H1 (cell line): ENCODE data around the gene CCIN. TPM values are rescaled to one million over a fixed set of nuclear protein-coding genes. Genes with fewer than 3 reads are reported as not detected.
A peak's percentile ranks its signal among the peaks of the same experiment; 100 is the strongest.

Experiments
- BCL11A ChIP-seq, 2 experiments: IDR thresholded peaks; one replicate each; pipeline ENCODE4 v1.6.1; 2011; ENCODE audit warnings: low read depth in 2 of 2, low read length in 2 of 2, mild to moderate bottlenecking in 2 of 2
- BRCA1 ChIP-seq: IDR thresholded peaks from 2 replicates; pipeline ENCODE4 v1.6.1; 2012; ENCODE audit warnings: low read depth, low read length, improper control_type of control experiment
- CREB1 ChIP-seq: IDR thresholded peaks from 2 replicates; pipeline ENCODE4 v1.6.1; 2012; ENCODE audit warnings: inconsistent platforms
- EP300 ChIP-seq, 2 experiments: IDR thresholded peaks; 1 replicate in 1 of 2; 2 replicates in 1 of 2; pipeline ENCODE4 v1.6.1; 2011 to 2012; ENCODE audit warnings: low read depth in 2 of 2, low read length in 2 of 2, mild to moderate bottlenecking in 2 of 2, borderline replicate concordance in 1 of 2, inconsistent platforms in 1 of 2, moderate library complexity in 1 of 2
- GTF2F1 ChIP-seq: IDR thresholded peaks from 2 replicates; pipeline ENCODE4 v1.6.1; 2012; ENCODE audit warnings: low read depth, low read length, improper control_type of control experiment, borderline replicate concordance
- PHF8 ChIP-seq: fragments of 200-600 bp; sonication (generic); conservative IDR thresholded peaks from 2 replicates; pipeline ENCODE4 v1.7.1; 2012; ENCODE audit warnings: low read depth, mild to moderate bottlenecking, inconsistent platforms, low read length, moderate library complexity
- SP1 ChIP-seq: IDR thresholded peaks from 2 replicates; pipeline ENCODE4 v1.6.1; 2011; ENCODE audit warnings: low read depth, low read length
- TAF1 ChIP-seq: IDR thresholded peaks from 2 replicates; pipeline ENCODE4 v1.6.1; 2011; ENCODE audit warnings: mild to moderate bottlenecking, low read depth, low read length
- TBP ChIP-seq: IDR thresholded peaks from 2 replicates; pipeline ENCODE4 v1.6.1; 2011; ENCODE audit warnings: low read depth, low read length, improper control_type of control experiment
- TEAD4 ChIP-seq: IDR thresholded peaks from 2 replicates; pipeline ENCODE4 v1.6.1; 2012; ENCODE audit warnings: low read depth, low read length, inconsistent platforms, mixed read lengths
- polyA plus RNA-seq, 7 experiments: library from polyadenylated mRNA; depleted of rRNA in 3 of 7; stranded (reverse) in 5 of 7; unstranded in 2 of 7; fragments of >200 nt in 5 of 7; fragments of 200-250 nt in 2 of 7; gene quantifications; 1 replicate in 5 of 7; 2 replicates in 1 of 7; 4 replicates in 1 of 7; pipeline versions ENCODE4 v1.2.1 to v1.2.3, GENCODE V29; 2011 to 2013; ENCODE audit warnings: missing spikeins in 2 of 7, mixed read lengths in 2 of 7
- total RNA-seq: library from RNA; stranded (reverse); fragmentation: NEBNext Ultra II Directional; extraction: Animal tissue kit (Norgen Biotek cat#: 25700); gene quantifications from 2 replicates; pipeline ENCODE4 v1.2.1, GENCODE V29; 2021
- TF ChIP-seq, protein P1 (sequence below): fragments of 300-600 bp; sonication (generic); IDR thresholded peaks from 2 replicates; pipeline ENCODE4 v1.7.1; 2012; ENCODE audit warnings: low read length, moderate library complexity, mild to moderate bottlenecking, inconsistent platforms; ENCODE audit not compliant: insufficient replicate concordance

CCIN gene
- total and polyA plus RNA-seq, 2 of the 8 experiments (the other 6 are each of a cell fraction or from before 2014, with no cell fraction given): 0.19 to 0.21 TPM

DNA sequence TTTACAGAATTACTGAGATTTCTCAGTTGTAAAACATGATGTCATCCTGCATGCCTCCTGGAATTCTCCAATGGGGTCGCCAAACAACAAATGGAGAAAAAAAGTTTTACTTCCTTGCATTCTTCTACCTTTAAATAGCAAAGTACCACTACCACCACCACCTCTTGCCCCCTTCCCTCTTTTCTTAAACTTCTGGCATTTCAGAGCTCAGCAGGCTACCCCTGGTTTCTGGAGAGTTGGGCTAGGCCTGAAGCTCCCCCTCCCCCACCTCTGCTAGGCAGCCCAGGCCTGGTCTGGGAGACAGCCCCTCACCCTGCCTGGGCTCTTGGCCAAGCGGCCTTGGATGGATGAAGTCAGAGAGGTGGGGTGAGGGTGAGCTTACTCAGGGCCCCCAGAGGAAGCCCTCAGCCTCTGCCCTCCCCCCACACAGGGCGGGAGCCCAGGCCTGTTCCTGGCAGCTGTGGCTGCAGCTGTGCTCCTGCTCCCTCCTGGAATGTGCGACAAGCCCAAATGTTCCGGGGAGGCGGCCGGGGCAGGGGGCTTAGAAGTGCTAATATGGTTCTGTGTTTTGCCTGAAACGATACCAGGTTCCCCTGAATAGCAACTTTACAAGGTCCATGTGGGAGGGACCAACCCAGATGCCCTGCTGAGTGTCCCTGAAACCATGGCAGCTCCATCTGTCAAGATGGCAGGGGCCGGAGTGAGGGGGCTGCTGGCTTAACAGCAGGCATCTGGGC is 6.0 kb upstream of the CCIN start (continued):
- TF ChIP-seq, protein P1, sequence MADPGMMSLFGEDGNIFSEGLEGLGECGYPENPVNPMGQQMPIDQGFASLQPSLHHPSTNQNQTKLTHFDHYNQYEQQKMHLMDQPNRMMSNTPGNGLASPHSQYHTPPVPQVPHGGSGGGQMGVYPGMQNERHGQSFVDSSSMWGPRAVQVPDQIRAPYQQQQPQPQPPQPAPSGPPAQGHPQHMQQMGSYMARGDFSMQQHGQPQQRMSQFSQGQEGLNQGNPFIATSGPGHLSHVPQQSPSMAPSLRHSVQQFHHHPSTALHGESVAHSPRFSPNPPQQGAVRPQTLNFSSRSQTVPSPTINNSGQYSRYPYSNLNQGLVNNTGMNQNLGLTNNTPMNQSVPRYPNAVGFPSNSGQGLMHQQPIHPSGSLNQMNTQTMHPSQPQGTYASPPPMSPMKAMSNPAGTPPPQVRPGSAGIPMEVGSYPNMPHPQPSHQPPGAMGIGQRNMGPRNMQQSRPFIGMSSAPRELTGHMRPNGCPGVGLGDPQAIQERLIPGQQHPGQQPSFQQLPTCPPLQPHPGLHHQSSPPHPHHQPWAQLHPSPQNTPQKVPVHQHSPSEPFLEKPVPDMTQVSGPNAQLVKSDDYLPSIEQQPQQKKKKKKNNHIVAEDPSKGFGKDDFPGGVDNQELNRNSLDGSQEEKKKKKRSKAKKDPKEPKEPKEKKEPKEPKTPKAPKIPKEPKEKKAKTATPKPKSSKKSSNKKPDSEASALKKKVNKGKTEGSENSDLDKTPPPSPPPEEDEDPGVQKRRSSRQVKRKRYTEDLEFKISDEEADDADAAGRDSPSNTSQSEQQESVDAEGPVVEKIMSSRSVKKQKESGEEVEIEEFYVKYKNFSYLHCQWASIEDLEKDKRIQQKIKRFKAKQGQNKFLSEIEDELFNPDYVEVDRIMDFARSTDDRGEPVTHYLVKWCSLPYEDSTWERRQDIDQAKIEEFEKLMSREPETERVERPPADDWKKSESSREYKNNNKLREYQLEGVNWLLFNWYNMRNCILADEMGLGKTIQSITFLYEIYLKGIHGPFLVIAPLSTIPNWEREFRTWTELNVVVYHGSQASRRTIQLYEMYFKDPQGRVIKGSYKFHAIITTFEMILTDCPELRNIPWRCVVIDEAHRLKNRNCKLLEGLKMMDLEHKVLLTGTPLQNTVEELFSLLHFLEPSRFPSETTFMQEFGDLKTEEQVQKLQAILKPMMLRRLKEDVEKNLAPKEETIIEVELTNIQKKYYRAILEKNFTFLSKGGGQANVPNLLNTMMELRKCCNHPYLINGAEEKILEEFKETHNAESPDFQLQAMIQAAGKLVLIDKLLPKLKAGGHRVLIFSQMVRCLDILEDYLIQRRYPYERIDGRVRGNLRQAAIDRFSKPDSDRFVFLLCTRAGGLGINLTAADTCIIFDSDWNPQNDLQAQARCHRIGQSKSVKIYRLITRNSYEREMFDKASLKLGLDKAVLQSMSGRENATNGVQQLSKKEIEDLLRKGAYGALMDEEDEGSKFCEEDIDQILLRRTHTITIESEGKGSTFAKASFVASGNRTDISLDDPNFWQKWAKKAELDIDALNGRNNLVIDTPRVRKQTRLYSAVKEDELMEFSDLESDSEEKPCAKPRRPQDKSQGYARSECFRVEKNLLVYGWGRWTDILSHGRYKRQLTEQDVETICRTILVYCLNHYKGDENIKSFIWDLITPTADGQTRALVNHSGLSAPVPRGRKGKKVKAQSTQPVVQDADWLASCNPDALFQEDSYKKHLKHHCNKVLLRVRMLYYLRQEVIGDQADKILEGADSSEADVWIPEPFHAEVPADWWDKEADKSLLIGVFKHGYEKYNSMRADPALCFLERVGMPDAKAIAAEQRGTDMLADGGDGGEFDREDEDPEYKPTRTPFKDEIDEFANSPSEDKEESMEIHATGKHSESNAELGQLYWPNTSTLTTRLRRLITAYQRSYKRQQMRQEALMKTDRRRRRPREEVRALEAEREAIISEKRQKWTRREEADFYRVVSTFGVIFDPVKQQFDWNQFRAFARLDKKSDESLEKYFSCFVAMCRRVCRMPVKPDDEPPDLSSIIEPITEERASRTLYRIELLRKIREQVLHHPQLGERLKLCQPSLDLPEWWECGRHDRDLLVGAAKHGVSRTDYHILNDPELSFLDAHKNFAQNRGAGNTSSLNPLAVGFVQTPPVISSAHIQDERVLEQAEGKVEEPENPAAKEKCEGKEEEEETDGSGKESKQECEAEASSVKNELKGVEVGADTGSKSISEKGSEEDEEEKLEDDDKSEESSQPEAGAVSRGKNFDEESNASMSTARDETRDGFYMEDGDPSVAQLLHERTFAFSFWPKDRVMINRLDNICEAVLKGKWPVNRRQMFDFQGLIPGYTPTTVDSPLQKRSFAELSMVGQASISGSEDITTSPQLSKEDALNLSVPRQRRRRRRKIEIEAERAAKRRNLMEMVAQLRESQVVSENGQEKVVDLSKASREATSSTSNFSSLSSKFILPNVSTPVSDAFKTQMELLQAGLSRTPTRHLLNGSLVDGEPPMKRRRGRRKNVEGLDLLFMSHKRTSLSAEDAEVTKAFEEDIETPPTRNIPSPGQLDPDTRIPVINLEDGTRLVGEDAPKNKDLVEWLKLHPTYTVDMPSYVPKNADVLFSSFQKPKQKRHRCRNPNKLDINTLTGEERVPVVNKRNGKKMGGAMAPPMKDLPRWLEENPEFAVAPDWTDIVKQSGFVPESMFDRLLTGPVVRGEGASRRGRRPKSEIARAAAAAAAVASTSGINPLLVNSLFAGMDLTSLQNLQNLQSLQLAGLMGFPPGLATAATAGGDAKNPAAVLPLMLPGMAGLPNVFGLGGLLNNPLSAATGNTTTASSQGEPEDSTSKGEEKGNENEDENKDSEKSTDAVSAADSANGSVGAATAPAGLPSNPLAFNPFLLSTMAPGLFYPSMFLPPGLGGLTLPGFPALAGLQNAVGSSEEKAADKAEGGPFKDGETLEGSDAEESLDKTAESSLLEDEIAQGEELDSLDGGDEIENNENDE: no peak
- peak; percentile 92 for TF ChIP-seq TEAD4
- TF ChIP-seq BRCA1: no peak
- peak; percentile 45; the same call in 1 of the 2 replicates for TF ChIP-seq TBP
- TF ChIP-seq SP1: peak; percentile 77; the same call in 1 of the 2 replicates
- 0 out of 2 replicates have a peak, but pooled peaks have one; percentile 56 for TF ChIP-seq TAF1
- TF ChIP-seq PHF8: no peak
- no peak; the same call in 1 of the 2 replicates for TF ChIP-seq CREB1
- TF ChIP-seq BCL11A (IDR thresholded peaks at IDR 0.05; ENCODE audit: low read depth in 2 of 2, low read length in 2 of 2): no peak
- peak in 1 of 2 experiments; percentile 90; a peak in 1 of 3 replicates for TF ChIP-seq EP300 (IDR thresholded peaks at IDR 0.05; ENCODE audit: borderline replicate concordance in 1 of 2, low read depth in 2 of 2, low read length in 2 of 2)
- no peak for TF ChIP-seq GTF2F1
